ENCODE measurements around the gene TMEM198.

TMEM198 gene

GRCh38 chr2:219578811-219579613 lies 35.2 kb downstream of the TMEM198 start:
- no peak for DNase-seq (ENCODE audit: low read depth)

- no peak for DNase-seq (ENCODE audit: low read depth)
Measured at GRCh38 chr2:219581346-219581745, 37.5 kb downstream of the TMEM198 start.

GRCh38 chr2:219591091-219591490 lies 47.3 kb downstream of the TMEM198 start:
- DNase-seq (ENCODE audit: low read depth) = no peak

- DNase-seq (ENCODE audit: low read depth) = no peak
Measured at GRCh38 chr2:219592736-219593135, 48.9 kb downstream of the TMEM198 start.

GRCh38 chr2:219593154-219593553 lies 49.3 kb downstream of the TMEM198 start:
- no peak for DNase-seq (ENCODE audit: low read depth)

- no peak for DNase-seq (ENCODE audit: low read depth)
Measured at GRCh38 chr2:219595256-219595655, 51.4 kb downstream of the TMEM198 start.

GRCh38 chr2:219596954-219597551 lies 53.2 kb downstream of the TMEM198 start:
- no peak for DNase-seq (ENCODE audit: low read depth)

GRCh38 chr2:219597552-219598307 lies 53.9 kb downstream of the TMEM198 start, which contains the start of gene STK11IP:
Gene STK11IP, plus strand, starts transcription at chr2:219597857. Its CDS starts 263 bp downstream, at chr2:219598120.
- DNase-seq (ENCODE audit: low read depth) = peak; percentile 80

GRCh38 chr2:219598308-219599078 lies 54.7 kb downstream of the TMEM198 start:
- DNase-seq (ENCODE audit: low read depth) = no peak

Data from activated T-helper 1 cell treated with Interleukin-2 at 50 U/mL for 16 hours (primary cell).